HG02840 (cell line): ENCODE results near the gene ACOT12.

ENCODE experiments used
- ATAC-seq: cut with Tn5 transposase; IDR thresholded peaks from one replicate; pipeline ENCODE4 v1.9.1; 2021; ENCODE audit warnings: mild to moderate bottlenecking, moderate library complexity, moderate number of reproducible peaks; ENCODE audit not compliant: unreplicated experiment, low FRiP score

The ACOT12 gene

GRCh38 chr5:81401266-81401665, 7.3 kb upstream of the ACOT12 start:
- no peak for ATAC-seq

GRCh38 chr5:81400375-81400774, 6.4 kb upstream of the ACOT12 start:
- ATAC-seq: no peak

GRCh38 chr5:81398741-81399140, 4.8 kb upstream of the ACOT12 start:
- no peak for ATAC-seq

GRCh38 chr5:81397176-81397575, 3.2 kb upstream of the ACOT12 start:
- no peak for ATAC-seq

- ATAC-seq: no peak
Measured at GRCh38 chr5:81395262-81395661, 1.3 kb upstream of the ACOT12 start.

- no peak for ATAC-seq
Measured at GRCh38 chr5:81393430-81393782, 528 bp downstream of the ACOT12 start.

GRCh38 chr5:81389025-81389424, 4.9 kb downstream of the ACOT12 start:
- ATAC-seq: no peak

- ATAC-seq: no peak
Measured at GRCh38 chr5:81388169-81388568, 5.8 kb downstream of the ACOT12 start.

GRCh38 chr5:81383867-81384266, 10.1 kb downstream of the ACOT12 start:
- ATAC-seq: no peak

- ATAC-seq: no peak
Measured at GRCh38 chr5:81371354-81371876, 22.5 kb downstream of the ACOT12 start.

GRCh38 chr5:81370912-81371311, 23.0 kb downstream of the ACOT12 start:
- ATAC-seq: no peak

- ATAC-seq: no peak
Measured at GRCh38 chr5:81365541-81365940, 28.4 kb downstream of the ACOT12 start.

GRCh38 chr5:81363093-81363871, 30.7 kb downstream of the ACOT12 start:
- ATAC-seq: no peak

- ATAC-seq: no peak
Measured at GRCh38 chr5:81361600-81361999, 32.3 kb downstream of the ACOT12 start.

GRCh38 chr5:81360640-81361039, 33.3 kb downstream of the ACOT12 start:
- ATAC-seq: no peak

GRCh38 chr5:81359881-81360280, 34.1 kb downstream of the ACOT12 start:
- ATAC-seq: no peak

GRCh38 chr5:81359108-81359507, 34.8 kb downstream of the ACOT12 start:
- no peak for ATAC-seq

GRCh38 chr5:81355291-81356251, 38.4 kb downstream of the ACOT12 start:
- no peak for ATAC-seq

GRCh38 chr5:81354093-81354492, 39.8 kb downstream of the ACOT12 start:
- no peak for ATAC-seq

- ATAC-seq: no peak
Measured at GRCh38 chr5:81353189-81353588, 40.7 kb downstream of the ACOT12 start.

- ATAC-seq: no peak
Measured at GRCh38 chr5:81350507-81350906, 43.4 kb downstream of the ACOT12 start.
